Fibroblast of lung (primary cell): Measurements from ENCODE around the gene C5orf15.

Source experiments
- CTCF ChIP-seq, 2 donors: IDR thresholded peaks in 1 of 2; conservative IDR thresholded peaks in 1 of 2; 1 replicate in 1 of 2; 2 replicates in 1 of 2; pipeline ENCODE4 v1.5.1; 2011 to 2012; ENCODE audit warnings: low read length in 2 of 2, control low read depth in 1 of 2, inconsistent platforms in 1 of 2, low read depth in 1 of 2, mild to moderate bottlenecking in 1 of 2
- EZH2 ChIP-seq: IDR thresholded peaks from 2 replicates; pipeline ENCODE4 v1.5.1; 2012; ENCODE audit warnings: low read length, control low read depth, mild to moderate bottlenecking; ENCODE audit errors: missing control alignments

GRCh38 chr5:133938929-133939328 lies 29.5 kb downstream of the C5orf15 start:
- TF ChIP-seq CTCF (conservative IDR thresholded peaks at IDR 0.05 in 1 of 2, IDR thresholded peaks at IDR 0.05 in 1 of 2; ENCODE audit: low read depth in 1 of 2, low read length in 2 of 2) (no peak), EZH2 (no peak)
